ENCODE measurements around the gene CACNA1A. TPM values are rescaled to one million over a fixed set of nuclear protein-coding genes. Genes with fewer than 3 reads are reported as not detected.

Gene CACNA1A
- total and polyA plus RNA-seq, 2 of the 13 experiments (the other 11 are each of a cell fraction or from before 2014, with no cell fraction given), result not detected

- Histone ChIP-seq H4K20me1 (ENCODE audit: insufficient read depth, low read length) (no peaks in the 10 kb centered on the region), H2AFZ (ENCODE audit: low read length) (no peak overlapping the region), H3K27me3 (ENCODE audit: control insufficient read depth in 1 of 2, insufficient read depth in 2 of 2, low read length in 2 of 2) (peaks cover 3 to 25% of the 10 kb centered on the region in 2 experiments; a peak in 2 of 5 replicates), H3K9ac (ENCODE audit: insufficient read depth, low read depth, low read length) (no peak overlapping the region), H3K9me3 (ENCODE audit: low read length) (no peaks in the 10 kb centered on the region), H3K4me2 (ENCODE audit: low read depth, low read length) (no peak overlapping the region), H3K4me1 (ENCODE audit: insufficient read depth, low read length) (no peaks in the 10 kb centered on the region), H3K4me3 (replicated peaks in 1 of 3; ENCODE audit: insufficient read depth in 1 of 3, low read depth in 2 of 3, low read length in 3 of 3) (no peak overlapping the region), H3K79me2 (ENCODE audit: insufficient read depth, low read length) (no peaks in the 10 kb centered on the region), H3K36me3 (replicated peaks in 1 of 2; ENCODE audit: control insufficient read depth in 1 of 2, insufficient read depth in 2 of 2, low read length in 2 of 2) (no peaks in the 10 kb centered on the region), H3K27ac (ENCODE audit: extremely low read length, insufficient read depth, low read length) (no peak overlapping the region)
- intact Hi-C loops (cut with micrococcal nuclease; ENCODE audit: unreplicated experiment) (no loop called here), in situ Hi-C loops (cut with HindIII; ENCODE audit: extremely low pct_ligation_motif_present, low pct_unique_long_range_greater_than_20kb) (no loop called here)
- FAIRE-seq (no peak), ATAC-seq (no peak), DNase-seq (ENCODE audit: low spot score) (no peak)
- CTCF ChIA-PET (ENCODE audit: low intra/inter-chr PET ratio, low total read pairs), result no interaction called here
- TF ChIP-seq ZNF441 (CRISPR knock-in tag; IDR thresholded peaks at IDR 0.05; ENCODE audit: borderline replicate concordance), result no peak
- TF ChIP-seq TRAFD1 (CRISPR knock-in tag; IDR thresholded peaks at IDR 0.05; ENCODE audit: borderline replicate concordance), result no peak
- TF ChIP-seq REL (CRISPR knock-in tag; conservative IDR thresholded peaks at IDR 0.05), result no peak
- TF ChIP-seq ZNF124 (CRISPR knock-in tag; IDR thresholded peaks at IDR 0.05), result no peak
- no peak for TF ChIP-seq ZMYM4 (CRISPR knock-in tag; IDR thresholded peaks at IDR 0.05)
- TF ChIP-seq KDM6A (CRISPR knock-in tag; IDR thresholded peaks at IDR 0.05; ENCODE audit: low read depth), result no peak
- no peak for TF ChIP-seq BCL6 (CRISPR knock-in tag; IDR thresholded peaks at IDR 0.05)
- TF ChIP-seq MAZ (IDR thresholded peaks at IDR 0.05; ENCODE audit: borderline replicate concordance, low read depth, low read length), result no peak
- no peak for TF ChIP-seq MAZ (CRISPR knock-in tag; IDR thresholded peaks at IDR 0.05; ENCODE audit: low read depth)
- no peak for TF ChIP-seq HNRNPH1 (optimal IDR thresholded peaks at IDR 0.05; ENCODE audit: low read depth, low read length)
- TF ChIP-seq ZNF83 (CRISPR knock-in tag; IDR thresholded peaks at IDR 0.05; ENCODE audit: borderline replicate concordance), result no peak
- BruUV-seq (replicated peaks), result no TSS peak
- WGBS (ENCODE audit: low lambda C conversion rate), result 13% methylated on average over 22 of the region's 22 CpGs
- POLR2A ChIA-PET, result no interaction called here
These were observed 853 bp upstream of the CACNA1A start for GRCh38 chr19:13507053-13507611.

Data from HepG2 (cell line).